Loucy (cell line): Measurements from ENCODE around the gene RBKS.

ENCODE experiments used
- EZH2phosphoT487 ChIP-seq: fragments of 200-600 bp; IDR thresholded peaks from 2 replicates; pipeline ENCODE4 v1.6.1; 2018; ENCODE audit warnings: antibody characterized with exemption, mild to moderate bottlenecking, moderate library complexity, borderline replicate concordance
- TF ChIP-seq, protein P1 (sequence below): fragments of 200-600 bp; sonication (generic); conservative IDR thresholded peaks from 2 replicates; pipeline ENCODE4 v1.5.1; 2014; ENCODE audit warnings: mild to moderate bottlenecking, antibody characterized with exemption, low read length

DNA sequence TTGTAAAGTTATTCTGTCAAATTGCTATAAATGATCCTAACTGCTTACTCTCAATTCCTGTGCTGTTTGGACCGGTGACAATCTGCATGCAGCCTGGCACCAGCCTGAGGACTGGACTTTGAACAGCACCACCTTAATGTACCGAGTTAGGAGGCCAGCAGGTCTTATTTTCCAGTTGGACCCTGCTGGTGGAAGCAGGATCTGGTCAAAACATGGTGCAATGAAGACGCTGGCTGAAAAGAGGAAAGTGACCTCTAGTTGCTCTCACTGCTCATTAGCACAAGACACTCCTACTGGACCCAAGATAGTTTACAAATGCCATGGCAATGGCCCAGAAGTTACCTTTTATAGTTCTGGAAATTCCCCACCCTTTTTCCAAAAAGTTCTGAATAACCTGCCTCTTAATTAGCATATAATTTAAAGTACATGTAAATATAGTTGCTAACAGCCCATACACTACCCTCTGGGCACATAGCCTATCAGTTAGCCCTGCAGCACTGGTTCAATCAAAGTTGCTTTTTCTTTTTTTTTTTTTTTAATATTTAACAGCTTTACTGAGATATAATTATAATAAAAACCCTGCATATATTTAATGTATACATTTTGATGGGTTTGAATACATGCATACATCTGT, 35.8 kb downstream of the RBKS start:
- TF ChIP-seq, protein P1, sequence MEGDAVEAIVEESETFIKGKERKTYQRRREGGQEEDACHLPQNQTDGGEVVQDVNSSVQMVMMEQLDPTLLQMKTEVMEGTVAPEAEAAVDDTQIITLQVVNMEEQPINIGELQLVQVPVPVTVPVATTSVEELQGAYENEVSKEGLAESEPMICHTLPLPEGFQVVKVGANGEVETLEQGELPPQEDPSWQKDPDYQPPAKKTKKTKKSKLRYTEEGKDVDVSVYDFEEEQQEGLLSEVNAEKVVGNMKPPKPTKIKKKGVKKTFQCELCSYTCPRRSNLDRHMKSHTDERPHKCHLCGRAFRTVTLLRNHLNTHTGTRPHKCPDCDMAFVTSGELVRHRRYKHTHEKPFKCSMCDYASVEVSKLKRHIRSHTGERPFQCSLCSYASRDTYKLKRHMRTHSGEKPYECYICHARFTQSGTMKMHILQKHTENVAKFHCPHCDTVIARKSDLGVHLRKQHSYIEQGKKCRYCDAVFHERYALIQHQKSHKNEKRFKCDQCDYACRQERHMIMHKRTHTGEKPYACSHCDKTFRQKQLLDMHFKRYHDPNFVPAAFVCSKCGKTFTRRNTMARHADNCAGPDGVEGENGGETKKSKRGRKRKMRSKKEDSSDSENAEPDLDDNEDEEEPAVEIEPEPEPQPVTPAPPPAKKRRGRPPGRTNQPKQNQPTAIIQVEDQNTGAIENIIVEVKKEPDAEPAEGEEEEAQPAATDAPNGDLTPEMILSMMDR, result no peak
- TF ChIP-seq EZH2phosphoT487, result no peak
